Measurements from ENCODE around the gene CNKSR2. TPM values are rescaled to one million over a fixed set of nuclear protein-coding genes. Genes with fewer than 3 reads are reported as not detected.

The CNKSR2 gene
- total RNA-seq, 1 experiment from 2014 or later: 52.9 TPM

- no peak overlapping the region for H3K18ac ChIP-seq (ENCODE audit: insufficient read length, low read depth, low read length)
- no peak overlapping the region for H2BK15ac ChIP-seq (ENCODE audit: low read depth, low read length)
- H4K91ac ChIP-seq (ENCODE audit: insufficient read length, low read depth, low read length): no peak overlapping the region
- H3T11ph ChIP-seq (ENCODE audit: low read length): no peak overlapping the region
- WGBS (ENCODE audit: extremely low coverage, insufficient read length, low lambda C conversion rate): no CpG with 5 or more reads among the region's 5 CpGs
- H2BK5ac ChIP-seq (ENCODE audit: insufficient read length, low read length): no peak overlapping the region
- H2AK5ac ChIP-seq (ENCODE audit: insufficient read length, low read length): no peak overlapping the region
- Mint-ChIP-seq H3K27ac (peak overlapping the region in 2 of 3 experiments; percentile 40 to 62; a peak in 2 of 7 replicates), H3K27me3 (ENCODE audit: low read depth) (peaks cover 21% of the 10 kb centered on the region), H3K9me3 (peaks cover 0 to 27% of the 10 kb centered on the region in 2 experiments; a peak in 3 of 5 replicates), H3K4me3 (peak overlapping the region; percentile 94 to 96), H3K36me3 (ENCODE audit: insufficient read depth in 1 of 3, low read depth in 3 of 3) (peaks cover 0 to 3% (median 2%) of the 10 kb centered on the region in 3 experiments; a peak in 3 of 7 replicates), H3K4me1 (peaks cover 18 to 48% of the 10 kb centered on the region in 2 experiments)
- H3K14ac ChIP-seq (ENCODE audit: insufficient read depth, low read length): no peak overlapping the region
- peak overlapping the region; percentile 87 for H3K4me2 ChIP-seq (ENCODE audit: insufficient read depth, insufficient read length, low read length)
- TF ChIP-seq CTCF (conservative IDR thresholded peaks at IDR 0.05): peak; percentile 60
- H3K9ac ChIP-seq (ENCODE audit: extremely low read depth, insufficient read length, low read length): no peak overlapping the region
- H3K79me1 ChIP-seq (ENCODE audit: insufficient read depth, low read depth, low read length, poor library complexity, severe bottlenecking): no peaks in the 10 kb centered on the region
- no peak overlapping the region for H4K5ac ChIP-seq (ENCODE audit: insufficient read length, low read depth, low read length)
- no peaks in the 10 kb centered on the region for H4K20me1 ChIP-seq (ENCODE audit: control insufficient read depth, insufficient read depth, insufficient read length)
- no peak overlapping the region for H3K23ac ChIP-seq (ENCODE audit: insufficient read length, low read depth, low read length)
- H2AFZ ChIP-seq (ENCODE audit: low read length): no peak overlapping the region
- no peak overlapping the region for H3K27ac ChIP-seq (ENCODE audit: insufficient read length, low read depth, low read length)
- H3K4ac ChIP-seq (ENCODE audit: low read depth, low read length): no peak overlapping the region
- no peak overlapping the region for H3K56ac ChIP-seq (ENCODE audit: insufficient read length, low read depth, low read length)
- no peak for DNase-seq
- peaks cover 15% of the 10 kb centered on the region for H3K23me2 ChIP-seq (ENCODE audit: insufficient read length, low read depth, low read length, poor library complexity, severe bottlenecking)
- no peaks in the 10 kb centered on the region for H3K9me3 ChIP-seq (ENCODE audit: control insufficient read depth, low read depth, low read length)
- no peaks in the 10 kb centered on the region for H3K4me1 ChIP-seq (ENCODE audit: insufficient read depth, low read length)
- H2BK12ac ChIP-seq (ENCODE audit: insufficient read length, low read depth, low read length): no peak overlapping the region
- H2BK20ac ChIP-seq (ENCODE audit: low read depth, low read length, poor library complexity, severe bottlenecking): no peak overlapping the region
- no peak overlapping the region for H2BK120ac ChIP-seq (ENCODE audit: low read depth, low read length, poor library complexity, severe bottlenecking)
- H3K79me2 ChIP-seq (ENCODE audit: insufficient read depth, low read length): no peaks in the 10 kb centered on the region
- no peak overlapping the region for H4K8ac ChIP-seq (replicated peaks; ENCODE audit: insufficient read length, low read depth, low read length)
- no peaks in the 10 kb centered on the region for H3K27me3 ChIP-seq (ENCODE audit: insufficient read depth, low read length)
These were observed 1.4 kb downstream of the CNKSR2 start for GRCh38 chrX:21375708-21376009.
